ENCODE data around the gene FRMD1. TPM values are rescaled to one million over a fixed set of nuclear protein-coding genes. Genes with fewer than 3 reads are reported as not detected.

Gene FRMD1
- total RNA-seq, 1 donor = under 0.01 TPM

GRCh38 chr6:168126566-168127383, 47.8 kb upstream of the FRMD1 start:
- Histone ChIP-seq H3K36me3 (ENCODE audit: insufficient read depth, low read length) (no peaks in the 10 kb centered on the region), H3K9me3 (ENCODE audit: low read depth, low read length) (no peaks in the 10 kb centered on the region), H3K4me3 (ENCODE audit: insufficient read depth, low read length) (no peak overlapping the region), H3K79me2 (ENCODE audit: insufficient read depth, low read length) (no peaks in the 10 kb centered on the region), H2AFZ (ENCODE audit: low read length) (no peak overlapping the region), H3K4me1 (ENCODE audit: insufficient read depth, low read length) (no peaks in the 10 kb centered on the region), H3K27me3 (ENCODE audit: insufficient read depth, low read length) (no peaks in the 10 kb centered on the region), H3K4me2 (ENCODE audit: insufficient read depth, low read length) (no peak overlapping the region), H3K27ac (ENCODE audit: low read depth, low read length) (no peak overlapping the region), H4K20me1 (ENCODE audit: insufficient read depth, low read length) (no peaks in the 10 kb centered on the region)
- DNase-seq (ENCODE audit: insufficient read length, low spot score, missing footprints) = no peak
- no peak for TF ChIP-seq CTCF (IDR thresholded peaks at IDR 0.05; ENCODE audit: extremely low read depth, low read depth, low read length)

GRCh38 chr6:168125429-168126001, 46.5 kb upstream of the FRMD1 start:
- Histone ChIP-seq H3K36me3 (ENCODE audit: insufficient read depth, low read length) (no peaks in the 10 kb centered on the region), H3K4me3 (ENCODE audit: insufficient read depth, low read length) (no peak overlapping the region), H3K4me2 (ENCODE audit: insufficient read depth, low read length) (no peak overlapping the region), H3K4me1 (ENCODE audit: insufficient read depth, low read length) (no peaks in the 10 kb centered on the region), H3K27me3 (ENCODE audit: insufficient read depth, low read length) (no peaks in the 10 kb centered on the region), H3K9me3 (ENCODE audit: low read depth, low read length) (no peaks in the 10 kb centered on the region), H2AFZ (ENCODE audit: low read length) (no peak overlapping the region), H3K27ac (ENCODE audit: low read depth, low read length) (no peak overlapping the region), H3K79me2 (ENCODE audit: insufficient read depth, low read length) (no peaks in the 10 kb centered on the region), H4K20me1 (ENCODE audit: insufficient read depth, low read length) (no peaks in the 10 kb centered on the region)
- TF ChIP-seq CTCF (IDR thresholded peaks at IDR 0.05; ENCODE audit: extremely low read depth, low read depth, low read length) = no peak
- no peak for DNase-seq (ENCODE audit: insufficient read length, low spot score, missing footprints)

GRCh38 chr6:168124921-168125320, 45.9 kb upstream of the FRMD1 start:
- Histone ChIP-seq H3K36me3 (ENCODE audit: insufficient read depth, low read length) (no peaks in the 10 kb centered on the region), H3K4me3 (ENCODE audit: insufficient read depth, low read length) (no peak overlapping the region), H3K4me1 (ENCODE audit: insufficient read depth, low read length) (no peaks in the 10 kb centered on the region), H2AFZ (ENCODE audit: low read length) (no peak overlapping the region), H3K4me2 (ENCODE audit: insufficient read depth, low read length) (no peak overlapping the region), H3K27ac (ENCODE audit: low read depth, low read length) (no peak overlapping the region), H3K9me3 (ENCODE audit: low read depth, low read length) (no peaks in the 10 kb centered on the region), H3K79me2 (ENCODE audit: insufficient read depth, low read length) (no peaks in the 10 kb centered on the region), H3K27me3 (ENCODE audit: insufficient read depth, low read length) (no peaks in the 10 kb centered on the region), H4K20me1 (ENCODE audit: insufficient read depth, low read length) (no peaks in the 10 kb centered on the region)
- no peak for TF ChIP-seq CTCF (IDR thresholded peaks at IDR 0.05; ENCODE audit: extremely low read depth, low read depth, low read length)
- DNase-seq (ENCODE audit: insufficient read length, low spot score, missing footprints) = no peak

- Histone ChIP-seq H2AFZ (ENCODE audit: low read length) (no peak overlapping the region), H3K4me1 (ENCODE audit: insufficient read depth, low read length) (no peaks in the 10 kb centered on the region), H3K4me2 (ENCODE audit: insufficient read depth, low read length) (no peak overlapping the region), H3K27me3 (ENCODE audit: insufficient read depth, low read length) (no peaks in the 10 kb centered on the region), H3K27ac (ENCODE audit: low read depth, low read length) (no peak overlapping the region), H3K79me2 (ENCODE audit: insufficient read depth, low read length) (no peaks in the 10 kb centered on the region), H4K20me1 (ENCODE audit: insufficient read depth, low read length) (no peaks in the 10 kb centered on the region), H3K9me3 (ENCODE audit: low read depth, low read length) (no peaks in the 10 kb centered on the region), H3K4me3 (ENCODE audit: insufficient read depth, low read length) (no peak overlapping the region), H3K36me3 (ENCODE audit: insufficient read depth, low read length) (no peaks in the 10 kb centered on the region)
- no peak for TF ChIP-seq CTCF (IDR thresholded peaks at IDR 0.05; ENCODE audit: extremely low read depth, low read depth, low read length)
- no peak for DNase-seq (ENCODE audit: insufficient read length, low spot score, missing footprints)
Measured at GRCh38 chr6:168124158-168124557, 45.1 kb upstream of the FRMD1 start.

Data from osteoblast (primary cell).